SKM-1 treated with dmso at 0.1 percent for 144 hours (cell line): ENCODE data around the gene RCE1.
"Not testable (repeated sequence)": the region's sequence is repeated elsewhere in the genome, so short reads cannot be mapped to it uniquely, and the experiment has no call there.

Experiments
- DNase-seq: peaks from one replicate; lab custom pipeline; 2025; ENCODE audit not compliant: unreplicated experiment; lab: John Stamatoyannopoulos, UW

RCE1 gene

GRCh38 chr11:66842896-66843775, at the start of gene RCE1:
Gene RCE1 (plus strand): TSS chr11:66843441. CDS start chr11:66843456, 15 bp downstream.
- peak; percentile 81 for DNase-seq

GRCh38 chr11:66799815-66800214, 43.4 kb upstream of the RCE1 start:
- DNase-seq = not testable (repeated sequence)

GRCh38 chr11:66800720-66801428, 42.4 kb upstream of the RCE1 start:
- no peak for DNase-seq

- DNase-seq = no peak
These were observed 33.6 kb upstream of the RCE1 start for GRCh38 chr11:66809592-66809991.

GRCh38 chr11:66810576-66811185, 32.6 kb upstream of the RCE1 start:
- no peak for DNase-seq

- DNase-seq = no peak
These were observed 28.6 kb upstream of the RCE1 start for GRCh38 chr11:66814678-66815077.

- no peak for DNase-seq
These were observed 27.6 kb upstream of the RCE1 start for GRCh38 chr11:66815646-66816045.

GRCh38 chr11:66818231-66818955, 24.8 kb upstream of the RCE1 start:
- DNase-seq = no peak

- DNase-seq = no peak
These were observed 22.9 kb upstream of the RCE1 start for GRCh38 chr11:66820381-66820780.

- DNase-seq = no peak
These were observed 22.3 kb upstream of the RCE1 start for GRCh38 chr11:66820901-66821300.

GRCh38 chr11:66823700-66824099, 19.5 kb upstream of the RCE1 start:
- no peak for DNase-seq

- DNase-seq = not testable (repeated sequence)
These were observed 18.7 kb upstream of the RCE1 start for GRCh38 chr11:66824573-66824972.

- DNase-seq = no peak
These were observed 8.7 kb upstream of the RCE1 start for GRCh38 chr11:66834539-66834845.

- DNase-seq = no peak
These were observed 8.3 kb upstream of the RCE1 start for GRCh38 chr11:66834943-66835342.

GRCh38 chr11:66835768-66836405, 7.4 kb upstream of the RCE1 start:
- DNase-seq = no peak

- no peak for DNase-seq
These were observed 2.7 kb upstream of the RCE1 start for GRCh38 chr11:66840317-66841091.

GRCh38 chr11:66841861-66842260, 1.4 kb upstream of the RCE1 start:
- DNase-seq = no peak

GRCh38 chr11:66842501-66842895, 743 bp upstream of the RCE1 start:
- no peak for DNase-seq

- no peak for DNase-seq
These were observed 695 bp downstream of the RCE1 start for GRCh38 chr11:66843776-66844495.
